ENCODE measurements around the gene DGKB. TPM values are rescaled to one million over a fixed set of nuclear protein-coding genes. Genes with fewer than 3 reads are reported as not detected.

The DGKB gene
- total and polyA plus RNA-seq, 2 of the 8 experiments (the other 6 are each of a cell fraction or from before 2014, with no cell fraction given) = 1.9 to 2.6 TPM

- H3K79me2 ChIP-seq (ENCODE audit: control insufficient read depth in 1 of 2, insufficient read depth in 2 of 2, low read length in 2 of 2) = no peaks in the 10 kb centered on the region
- H3K9ac ChIP-seq (replicated peaks in 1 of 4; ENCODE audit: extremely low read depth in 1 of 4, low read depth in 3 of 4, low read length in 3 of 4) = no peak overlapping the region
- H3K9me3 ChIP-seq (ENCODE audit: insufficient read depth in 2 of 2, low read depth in 1 of 2, low read length in 1 of 2) = no peaks in the 10 kb centered on the region
- H2BK12ac ChIP-seq (ENCODE audit: low read depth, low read length) = no peak overlapping the region
- no peak overlapping the region for H2AK5ac ChIP-seq (ENCODE audit: low read depth, low read length)
- no peak for FAIRE-seq
- no peaks in the 10 kb centered on the region for H3K79me1 ChIP-seq (ENCODE audit: low read depth, low read length)
- no peak overlapping the region for H3K14ac ChIP-seq (ENCODE audit: insufficient read length)
- H3K4me1 ChIP-seq (replicated peaks in 1 of 4; ENCODE audit: control insufficient read depth in 3 of 4, insufficient read depth in 4 of 4, low read length in 3 of 4) = no peaks in the 10 kb centered on the region
- WGBS, 2 experiments (ENCODE audit: extremely low coverage in 1 of 2, insufficient coverage in 1 of 2, insufficient read length in 1 of 2, insufficient replicate concordance in 2 of 2, low coverage in 1 of 2, low lambda C conversion rate in 2 of 2, missing lambda C conversion rate in 1 of 2) = 89% methylated on average over 3 of the region's 3 CpGs; no CpG with 5 or more reads in 1 of the 2 experiments
- H2BK15ac ChIP-seq (ENCODE audit: low read length) = no peak overlapping the region
- H3K27me3 ChIP-seq (replicated peaks in 1 of 4; ENCODE audit: control insufficient read depth in 3 of 4, extremely low read depth in 1 of 4, insufficient read depth in 3 of 4, low read length in 3 of 4) = no peaks in the 10 kb centered on the region
- no peak overlapping the region for H3K4ac ChIP-seq (replicated peaks; ENCODE audit: insufficient read length, low read depth, low read length)
- no peak overlapping the region for H2AFZ ChIP-seq (ENCODE audit: low read length)
- no peak overlapping the region for H3K4me2 ChIP-seq (ENCODE audit: insufficient read depth in 1 of 2, low read depth in 2 of 2, low read length in 2 of 2)
- H4K8ac ChIP-seq (ENCODE audit: extremely low read depth, insufficient read depth, low read length) = no peak overlapping the region
- H2BK20ac ChIP-seq (ENCODE audit: low read length) = no peak overlapping the region
- no peaks in the 10 kb centered on the region; the same call in 1 of the 2 replicates for H3K23me2 ChIP-seq (ENCODE audit: low read depth, low read length)
- no peak overlapping the region for H3K27ac ChIP-seq (ENCODE audit: low read depth, low read length)
- no peaks in the 10 kb centered on the region for H3K36me3 ChIP-seq (ENCODE audit: control insufficient read depth in 2 of 4, insufficient read depth in 4 of 4, low read length in 3 of 4)
- DNase-seq (ENCODE audit: low read depth in 1 of 2, low spot score in 2 of 2) = no peak
- no peak overlapping the region for H3K56ac ChIP-seq (replicated peaks; ENCODE audit: insufficient read length, low read depth, low read length)
- no peak overlapping the region for H4K5ac ChIP-seq (ENCODE audit: insufficient read length, low read depth, low read length)
- no peak overlapping the region for H3K23ac ChIP-seq (ENCODE audit: insufficient read length)
- no peak overlapping the region for H3K18ac ChIP-seq (ENCODE audit: extremely low read depth, low read length)
- no peaks in the 10 kb centered on the region for H4K20me1 ChIP-seq (replicated peaks in 1 of 2; ENCODE audit: control insufficient read depth in 1 of 2, insufficient read depth in 2 of 2, low read length in 2 of 2)
- H2BK120ac ChIP-seq (replicated peaks; ENCODE audit: low read depth, low read length) = no peak overlapping the region
- no peak overlapping the region for H3K4me3 ChIP-seq (ENCODE audit: extremely low read depth in 1 of 4, insufficient read depth in 2 of 4, low read depth in 3 of 4, low read length in 4 of 4)
- CTCF ChIA-PET (ENCODE audit: partially characterized antibody) = interaction anchor here (0.6 to 4.1 kb wide), 12 partner anchors 9 to 1410 kb away, joined by 3 to 62 read pairs (median 5); no protein-coding TSS in a partner anchor
- H2BK5ac ChIP-seq (ENCODE audit: low read depth, low read length) = no peak overlapping the region
- POLR2A ChIA-PET (ENCODE audit: partially characterized antibody) = no interaction called here
- no peak overlapping the region for H4K91ac ChIP-seq (replicated peaks; ENCODE audit: insufficient read length, low read length)
- no peak for TF ChIP-seq BCL11A (IDR thresholded peaks at IDR 0.05; ENCODE audit: low read depth in 2 of 2, low read length in 2 of 2)
- TF ChIP-seq TAF7 (optimal IDR thresholded peaks at IDR 0.05; ENCODE audit: borderline replicate concordance, low read depth, low read length) = no peak
- TF ChIP-seq RNF2 (IDR thresholded peaks at IDR 0.05; ENCODE audit: borderline replicate concordance, low read depth, low read length, missing control alignments, poor library complexity, severe bottlenecking) = no peak
- TF ChIP-seq CHD1 (IDR thresholded peaks at IDR 0.05; ENCODE audit: low read depth, low read length) = no peak
- TF ChIP-seq GTF2F1 (IDR thresholded peaks at IDR 0.05; ENCODE audit: borderline replicate concordance, low read depth, low read length) = no peak
- TF ChIP-seq SAP30 (IDR thresholded peaks at IDR 0.05; ENCODE audit: insufficient read depth, insufficient replicate concordance, low read length) = no peak
- TF ChIP-seq SP1 (IDR thresholded peaks at IDR 0.05; ENCODE audit: low read depth, low read length) = no peak
- TF ChIP-seq POLR2A (IDR thresholded peaks at IDR 0.05; ENCODE audit: control extremely low read depth in 1 of 2, low read depth in 2 of 2, low read length in 2 of 2) = no peak
- no peak for TF ChIP-seq GABPA (IDR thresholded peaks at IDR 0.05; ENCODE audit: borderline replicate concordance, insufficient read depth, low read length)
- TF ChIP-seq ASH2L (IDR thresholded peaks at IDR 0.05; ENCODE audit: low read length) = no peak
- TF ChIP-seq CHD2 (IDR thresholded peaks at IDR 0.05; ENCODE audit: low read length) = no peak
- no peak for TF ChIP-seq TCF12 (IDR thresholded peaks at IDR 0.05; ENCODE audit: low read depth, low read length)
- TF ChIP-seq EZH2 (IDR thresholded peaks at IDR 0.05; ENCODE audit: low read depth, low read length, severe bottlenecking) = no peak
- no peak for TF ChIP-seq EGR1 (IDR thresholded peaks at IDR 0.05; ENCODE audit: borderline replicate concordance, low read depth, low read length)
Observed at GRCh38 chr7:14690486-14690885, 212.1 kb downstream of the DGKB start.

Measured in H1 (cell line).